ENCODE results near the gene CBFA2T2. TPM values are rescaled to one million over a fixed set of nuclear protein-coding genes. Genes with fewer than 3 reads are reported as not detected.

CBFA2T2 gene
- total RNA-seq, 2 experiments from 2014 or later = 17.9 to 18.6 TPM

DNA sequence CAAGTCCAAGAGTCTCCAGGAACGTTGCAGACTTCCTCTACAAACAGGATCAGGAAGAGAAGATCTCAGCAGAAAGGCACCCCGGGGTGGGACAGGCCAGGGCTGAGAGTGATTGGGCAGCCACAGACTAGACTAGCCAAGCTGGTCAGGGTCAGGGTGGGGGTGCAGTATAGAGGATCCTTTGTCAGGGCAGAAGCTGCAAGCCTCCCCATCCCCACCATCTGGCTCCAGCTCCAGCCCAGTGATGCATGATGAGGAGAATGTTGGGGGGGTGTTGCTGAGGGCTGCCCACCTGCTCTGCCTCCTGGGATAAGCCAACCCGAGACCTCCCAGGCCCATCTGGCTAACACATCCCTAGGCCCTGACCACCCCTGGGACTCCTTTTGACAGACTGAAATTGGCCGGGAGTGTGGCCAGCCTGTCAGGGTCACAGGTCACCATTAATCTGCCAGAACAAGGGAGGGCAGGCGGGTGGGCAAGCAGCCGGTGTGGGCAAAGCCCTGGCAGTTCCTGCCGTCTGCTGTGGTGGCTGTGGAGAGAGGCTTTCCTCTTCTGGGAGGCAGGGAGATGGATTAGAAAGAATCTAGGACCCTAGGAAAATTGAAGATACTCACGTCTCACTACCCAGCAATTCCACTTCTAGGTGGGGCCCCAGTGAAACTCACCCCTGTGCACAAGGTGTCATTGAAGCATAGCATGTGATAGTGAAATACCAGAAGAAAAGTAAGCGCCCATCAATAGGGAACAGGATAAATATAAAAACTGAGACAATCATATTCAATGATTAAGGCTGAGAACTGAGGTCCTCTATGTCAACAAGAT, 24.2 kb upstream of the CBFA2T2 start:
- Mint-ChIP-seq H3K36me3 (ENCODE audit: low read depth) (no peaks in the 10 kb centered on the region), H3K27me3 (no peaks in the 10 kb centered on the region), H3K27ac (no peak overlapping the region), H3K9me3 (no peaks in the 10 kb centered on the region), H3K4me1 (ENCODE audit: low read depth) (no peaks in the 10 kb centered on the region), H3K4me3 (no peak overlapping the region)
- CTCF ChIA-PET = interaction anchor here (0.9 kb wide), 1 partner anchor 202 kb away, joined by 3 read pairs; no protein-coding TSS in a partner anchor
- no peak overlapping the region for H3K27ac ChIP-seq (ENCODE audit: low read depth in 1 of 2, low read length in 2 of 2)
- H3K27me3 ChIP-seq (ENCODE audit: control insufficient read depth in 1 of 2, insufficient read depth in 2 of 2, low read length in 2 of 2) = no peaks in the 10 kb centered on the region
- no peaks in the 10 kb centered on the region for H3K4me1 ChIP-seq (ENCODE audit: insufficient read depth, low read length)
- no peak overlapping the region for H3K4me3 ChIP-seq (ENCODE audit: low read length)
- intact Hi-C loops (cut with DNase I, micrococcal nuclease) = no loop called here
- TF ChIP-seq, protein P1, sequence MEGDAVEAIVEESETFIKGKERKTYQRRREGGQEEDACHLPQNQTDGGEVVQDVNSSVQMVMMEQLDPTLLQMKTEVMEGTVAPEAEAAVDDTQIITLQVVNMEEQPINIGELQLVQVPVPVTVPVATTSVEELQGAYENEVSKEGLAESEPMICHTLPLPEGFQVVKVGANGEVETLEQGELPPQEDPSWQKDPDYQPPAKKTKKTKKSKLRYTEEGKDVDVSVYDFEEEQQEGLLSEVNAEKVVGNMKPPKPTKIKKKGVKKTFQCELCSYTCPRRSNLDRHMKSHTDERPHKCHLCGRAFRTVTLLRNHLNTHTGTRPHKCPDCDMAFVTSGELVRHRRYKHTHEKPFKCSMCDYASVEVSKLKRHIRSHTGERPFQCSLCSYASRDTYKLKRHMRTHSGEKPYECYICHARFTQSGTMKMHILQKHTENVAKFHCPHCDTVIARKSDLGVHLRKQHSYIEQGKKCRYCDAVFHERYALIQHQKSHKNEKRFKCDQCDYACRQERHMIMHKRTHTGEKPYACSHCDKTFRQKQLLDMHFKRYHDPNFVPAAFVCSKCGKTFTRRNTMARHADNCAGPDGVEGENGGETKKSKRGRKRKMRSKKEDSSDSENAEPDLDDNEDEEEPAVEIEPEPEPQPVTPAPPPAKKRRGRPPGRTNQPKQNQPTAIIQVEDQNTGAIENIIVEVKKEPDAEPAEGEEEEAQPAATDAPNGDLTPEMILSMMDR (IDR thresholded peaks at IDR 0.05) = no peak
- H3K9me3 ChIP-seq (ENCODE audit: control insufficient read depth in 1 of 2, insufficient read depth in 1 of 2, low read length in 2 of 2) = no peaks in the 10 kb centered on the region
- no peaks in the 10 kb centered on the region for H3K36me3 ChIP-seq (ENCODE audit: insufficient read depth, low read length)
- ATAC-seq (ENCODE audit: poor library complexity) (no peak), DNase-seq (no peak)
- POLR2A ChIA-PET = no interaction called here

DNA sequence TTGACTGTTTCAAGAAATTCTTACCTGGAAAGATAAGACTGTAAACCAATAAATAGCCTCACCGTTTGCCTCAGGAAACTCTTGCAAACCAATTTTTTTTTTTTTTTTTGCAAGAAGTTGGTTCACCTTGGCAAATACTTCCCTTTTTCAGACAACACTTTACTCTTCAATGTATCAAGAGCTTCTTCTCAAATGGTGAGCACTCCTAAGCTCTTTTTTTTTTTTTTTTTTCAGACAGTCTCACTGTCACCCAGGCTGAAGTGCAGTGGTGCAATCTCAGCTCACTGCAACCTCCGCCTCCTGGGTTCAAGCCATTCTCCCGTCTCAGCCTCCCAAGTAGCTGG, 23.6 kb upstream of the CBFA2T2 start:
- Histone ChIP-seq H3K4me1 (ENCODE audit: insufficient read depth, low read length) (no peaks in the 10 kb centered on the region), H3K27me3 (ENCODE audit: control insufficient read depth in 1 of 2, insufficient read depth in 2 of 2, low read length in 2 of 2) (no peaks in the 10 kb centered on the region), H3K9me3 (ENCODE audit: control insufficient read depth in 1 of 2, insufficient read depth in 1 of 2, low read length in 2 of 2) (no peaks in the 10 kb centered on the region), H3K27ac (ENCODE audit: low read depth in 1 of 2, low read length in 2 of 2) (no peak overlapping the region), H3K4me3 (ENCODE audit: low read length) (no peak overlapping the region), H3K36me3 (ENCODE audit: insufficient read depth, low read length) (no peaks in the 10 kb centered on the region)
- ChIA-PET POLR2A (no interaction called here), CTCF (interaction anchor here (0.9 kb wide), 1 partner anchor 201 kb away, joined by 3 read pairs; no protein-coding TSS in a partner anchor)
- H3K4me3 Mint-ChIP-seq = no peak overlapping the region
- ATAC-seq (ENCODE audit: poor library complexity) (no peak), DNase-seq (no peak)
- TF ChIP-seq, protein P1 (IDR thresholded peaks at IDR 0.05) = no peak
- no peak overlapping the region for H3K27ac Mint-ChIP-seq
- H3K4me1 Mint-ChIP-seq (ENCODE audit: low read depth) = no peaks in the 10 kb centered on the region
- H3K36me3 Mint-ChIP-seq (ENCODE audit: low read depth) = no peaks in the 10 kb centered on the region
- no peaks in the 10 kb centered on the region for H3K27me3 Mint-ChIP-seq
- intact Hi-C loops (cut with DNase I, micrococcal nuclease) = no loop called here
- no peaks in the 10 kb centered on the region for H3K9me3 Mint-ChIP-seq

DNA sequence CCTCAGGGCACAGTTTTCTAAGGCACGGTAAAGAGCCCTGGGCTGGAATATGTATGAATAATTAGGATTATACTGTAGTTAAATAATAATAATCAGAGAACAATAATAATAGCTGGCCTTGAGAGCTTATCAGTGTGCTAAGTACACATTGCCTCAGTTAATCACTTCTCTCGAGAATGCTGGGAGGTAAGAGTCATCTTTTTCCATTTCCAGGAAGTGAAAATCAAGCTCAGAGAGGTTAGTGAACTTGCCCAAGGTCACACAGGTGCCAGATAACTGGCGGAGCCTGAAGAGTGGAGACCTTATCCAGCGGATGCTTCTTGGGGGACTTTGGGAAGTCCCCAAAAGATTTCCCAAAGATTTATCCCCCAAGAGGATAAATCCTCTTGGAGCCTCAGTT, 19.4 kb upstream of the CBFA2T2 start:
- POLR2A ChIA-PET = no interaction called here
- Histone ChIP-seq H3K27me3 (ENCODE audit: control insufficient read depth in 1 of 2, insufficient read depth in 2 of 2, low read length in 2 of 2) (no peaks in the 10 kb centered on the region), H3K27ac (ENCODE audit: low read depth in 1 of 2, low read length in 2 of 2) (no peak overlapping the region), H3K4me3 (ENCODE audit: low read length) (no peak overlapping the region), H3K9me3 (ENCODE audit: control insufficient read depth in 1 of 2, insufficient read depth in 1 of 2, low read length in 2 of 2) (no peaks in the 10 kb centered on the region), H3K4me1 (ENCODE audit: insufficient read depth, low read length) (no peaks in the 10 kb centered on the region), H3K36me3 (ENCODE audit: insufficient read depth, low read length) (no peaks in the 10 kb centered on the region)
- Mint-ChIP-seq H3K4me1 (ENCODE audit: low read depth) (no peaks in the 10 kb centered on the region), H3K27ac (no peak overlapping the region), H3K36me3 (ENCODE audit: low read depth) (no peaks in the 10 kb centered on the region), H3K27me3 (no peaks in the 10 kb centered on the region), H3K4me3 (no peak overlapping the region), H3K9me3 (no peaks in the 10 kb centered on the region)
- intact Hi-C loops (cut with DNase I, micrococcal nuclease) = no loop called here
- DNase-seq (no peak), ATAC-seq (ENCODE audit: poor library complexity) (no peak)
- TF ChIP-seq, protein P1 (IDR thresholded peaks at IDR 0.05) = no peak
- CTCF ChIA-PET = interaction anchor here (1.1 kb wide), 1 partner anchor 196 kb away, joined by 3 read pairs; the partner anchor contains the start of gene ACTL10

Data from CD4-positive, alpha-beta T cell (primary cell).